GM12878 (cell line): ENCODE results near the gene OR6K3. TPM values are rescaled to one million over a fixed set of nuclear protein-coding genes. Genes with fewer than 3 reads are reported as not detected.

Experiments used
- ATAC-seq: fragments of 200-7000 bp; cut with Tn5 transposase; 3 replicates; pipeline ENCODE4 v1.9.1; 2020; ENCODE audit warnings: mild to moderate bottlenecking, moderate library complexity
- BruUV-seq: library from RNA; stranded (reverse); fragments of 400-500 nt; replicated peaks from 2 replicates; lab custom pipeline; 2021; lab: Mats Ljungman, UMichigan
- CTCF ChIA-PET: fragments of 300-600 bp; sonication (Branson Sonifier 250); formaldehyde crosslinking; extraction: SDS; loops from one replicate; lab custom pipeline; 2021; ENCODE audit warnings: inconsistent platforms; lab: Yijun Ruan, JAX
- POLR2A ChIA-PET: fragments of 350-600 bp; formaldehyde crosslinking; extraction: SDS; loops from one replicate; lab custom pipeline; 2021; ENCODE audit warnings: inconsistent platforms; lab: Charles Lee
- RAD21 ChIA-PET: fragments of 300-600 bp; sonication (Branson Sonifier 250); formaldehyde crosslinking; loops from one replicate; lab custom pipeline; 2023; ENCODE audit warnings: antibody characterized with exemption; ENCODE audit not compliant: unreplicated experiment; lab: Charles Lee
- SMC1A ChIA-PET: fragments of 300-600 bp; sonication (Branson Sonifier 250); formaldehyde crosslinking; loops from one replicate; lab custom pipeline; 2023; ENCODE audit not compliant: unreplicated experiment, uncharacterized antibody; lab: Charles Lee
- DNase-seq: peaks from one replicate; pipeline ENCODE4 v3.0.0-alpha.2; 2011; ENCODE audit warnings: low read depth, low spot score
- FAIRE-seq: peaks from 3 replicates; lab custom pipeline; 2011; peaks lifted over from hg19 to GRCh38; lab: Jason Lieb, UNC
- H2AFZ ChIP-seq: 2 replicates; pipeline ENCODE4 v1.6.0; 2011; ENCODE audit warnings: low read depth, low read length, control low read depth; ENCODE audit not compliant: control insufficient read depth
- H3K27ac ChIP-seq: 2 replicates; pipeline ENCODE4 v1.5.1; 2011; ENCODE audit warnings: control low read depth; ENCODE audit not compliant: control insufficient read depth, insufficient read depth
- H3K27me3 ChIP-seq, 2 experiments: replicated peaks in 1 of 2; 2 replicates each; pipeline versions ENCODE4 v1.6.0 to v1.6.1; 2011; ENCODE audit warnings: low read length in 1 of 2; ENCODE audit not compliant: control insufficient read depth in 2 of 2, insufficient read depth in 2 of 2
- H3K36me3 ChIP-seq, 2 experiments: 2 replicates each; pipeline ENCODE4 v1.5.1; 2011; ENCODE audit warnings: low read length in 1 of 2; ENCODE audit not compliant: control insufficient read depth in 2 of 2, insufficient read depth in 2 of 2
- H3K4me1 ChIP-seq: 2 replicates; pipeline ENCODE4 v1.6.1; 2011; ENCODE audit warnings: mild to moderate bottlenecking, low read length, moderate library complexity, mixed read lengths; ENCODE audit not compliant: control insufficient read depth, insufficient read depth
- H3K4me2 ChIP-seq: 2 replicates; pipeline ENCODE4 v1.6.0; 2011; ENCODE audit warnings: control low read depth; ENCODE audit not compliant: control insufficient read depth, insufficient read depth
- H3K4me3 ChIP-seq: fragments of 200-600 bp; sonication (generic); 2 replicates; pipeline ENCODE4 v1.5.1; 2016
- H3K79me2 ChIP-seq: 2 replicates; pipeline ENCODE4 v1.6.0; 2011; ENCODE audit warnings: low read length; ENCODE audit not compliant: control insufficient read depth, insufficient read depth
- H3K9ac ChIP-seq: 2 replicates; pipeline ENCODE4 v1.8.0; 2011; ENCODE audit warnings: low read length, control low read depth, mixed read lengths; ENCODE audit not compliant: control insufficient read depth, insufficient read depth
- H3K9me3 ChIP-seq: replicated peaks from 3 replicates; pipeline ENCODE4 v1.5.1; 2011; ENCODE audit warnings: mild to moderate bottlenecking, low read length; ENCODE audit not compliant: control insufficient read depth, insufficient read depth
- H4K20me1 ChIP-seq: 2 replicates; pipeline ENCODE4 v1.6.0; 2011; ENCODE audit not compliant: control insufficient read depth, insufficient read depth
- ATF7 ChIP-seq: fragments of 450-650 bp; IDR thresholded peaks from 2 replicates; pipeline ENCODE4 v1.6.1; 2016; ENCODE audit warnings: low read depth, mild to moderate bottlenecking
- BCL11A ChIP-seq: IDR thresholded peaks from 2 replicates; pipeline ENCODE4 v1.6.1; 2011; ENCODE audit warnings: low read depth, low read length
- CBX3 ChIP-seq: fragments of 200-600 bp; sonication (generic); IDR thresholded peaks from 2 replicates; pipeline ENCODE4 v1.6.1; 2016; ENCODE audit warnings: low read depth, borderline replicate concordance
- HSF1 ChIP-seq: fragments of 150-350 bp; IDR thresholded peaks from 2 replicates; pipeline ENCODE4 v1.6.1; 2014; ENCODE audit warnings: mild to moderate bottlenecking, low read depth, low read length
- KLF5 ChIP-seq: fragments of 450-650 bp; IDR thresholded peaks from 2 replicates; pipeline ENCODE4 v1.6.1; 2014; ENCODE audit warnings: mild to moderate bottlenecking; ENCODE audit not compliant: partially characterized antibody
- MEF2B ChIP-seq: fragments of 450-650 bp; IDR thresholded peaks from 2 replicates; pipeline ENCODE4 v1.6.1; 2018; ENCODE audit warnings: mild to moderate bottlenecking, moderate library complexity; ENCODE audit not compliant: partially characterized antibody, poor library complexity, severe bottlenecking
- NR2C1 ChIP-seq: fragments of 450-650 bp; IDR thresholded peaks from 2 replicates; pipeline ENCODE4 v1.6.1; 2017; ENCODE audit warnings: antibody characterized with exemption, mild to moderate bottlenecking, moderate library complexity
- RCOR1 ChIP-seq: conservative IDR thresholded peaks from 2 replicates; pipeline ENCODE4 v1.6.1; 2012; ENCODE audit warnings: low read depth, low read length, improper control_type of control experiment
- SIX5 ChIP-seq: IDR thresholded peaks from 2 replicates; pipeline ENCODE4 v1.6.1; 2011; ENCODE audit warnings: mild to moderate bottlenecking, low read depth, low read length, moderate library complexity; ENCODE audit not compliant: severe bottlenecking
- SMAD1 ChIP-seq: fragments of 450-650 bp; IDR thresholded peaks from 2 replicates; pipeline ENCODE4 v1.6.1; 2018; ENCODE audit warnings: mild to moderate bottlenecking, low read depth; ENCODE audit not compliant: partially characterized antibody
- SUPT20H ChIP-seq: IDR thresholded peaks from 2 replicates; pipeline ENCODE4 v1.6.1; 2011; ENCODE audit warnings: low read depth, mild to moderate bottlenecking, low read length, moderate library complexity, borderline replicate concordance; ENCODE audit not compliant: control insufficient read depth
- ZNF384 ChIP-seq: IDR thresholded peaks from 2 replicates; pipeline ENCODE4 v1.6.1; 2012; ENCODE audit warnings: low read depth, mild to moderate bottlenecking, low read length, improper control_type of control experiment, borderline replicate concordance
- WGBS: methylation state at CpG from one replicate; pipeline ENCODE4 v1.1.6; 2016; ENCODE audit warnings: low lambda C conversion rate; ENCODE audit not compliant: insufficient replicate concordance, insufficient coverage; ENCODE audit errors: missing lambda C conversion rate; 5-methylcytosine and 5-hydroxymethylcytosine counted together
- in situ Hi-C: fragments of 300-500 bp; cut with MboI; formaldehyde crosslinking; loops from 9 replicates; pipeline ENCODE4 v1.14.3; 2018; ENCODE audit warnings: mixed read lengths
- intact Hi-C: fragments of 100-400 bp; cut with micrococcal nuclease; formaldehyde crosslinking; loops from one replicate; pipeline ENCODE4 v1.14.2; 2022; ENCODE audit not compliant: unreplicated experiment
- polyA plus RNA-seq, 11 experiments: library from polyadenylated mRNA; depleted of rRNA in 4 of 11; unstranded in 6 of 11; stranded (reverse) in 5 of 11; fragments of >200 nt; fragmentation: Nextera tagmentation in 4 of 11; fragmentation: Illumina TruSeq in 1 of 11; extraction: Ambion mirVana in 4 of 11; extraction: Trizol in 1 of 11; gene quantifications; 1 replicate in 1 of 11; 2 replicates in 10 of 11; pipeline versions ENCODE4 v1.2.1 to v1.2.3, GENCODE V29; 2011 to 2016; ENCODE audit warnings: inconsistent platforms in 2 of 11, missing spikeins in 2 of 11, low read depth in 1 of 11
- total RNA-seq, 4 experiments: library from RNA; depleted of rRNA in 3 of 4; stranded (reverse); fragments of >200 nt in 3 of 4; fragmentation: Illumina TruSeq in 1 of 4; extraction: Trizol in 1 of 4; gene quantifications; 2 replicates each; pipeline versions ENCODE4 v1.2.1 to v1.2.3, GENCODE V29; 2013 to 2021

OR6K3 gene
- total and polyA plus RNA-seq, 10 of the 15 experiments (the other 5 are each of a cell fraction or from before 2014, with no cell fraction given): not detected

- no peak for TF ChIP-seq ZNF384
Measured at GRCh38 chr1:158732524-158732923, 12.0 kb upstream of the OR6K3 start (continued).

GRCh38 chr1:158731707-158732106, 11.2 kb upstream of the OR6K3 start:
- no peak overlapping the region for H2AFZ ChIP-seq
- intact Hi-C loops (no loop called here), in situ Hi-C loops (no loop called here)
- WGBS: 27% methylated on average over 4 of the region's 4 CpGs
- ChIA-PET CTCF (no interaction called here), POLR2A (no interaction called here), SMC1A (interaction anchor here (1.7 kb wide), 1 partner anchor 14 kb away, joined by 5 read pairs; no protein-coding TSS in a partner anchor), RAD21 (no interaction called here)
- H3K9me3 ChIP-seq: no peaks in the 10 kb centered on the region
- H4K20me1 ChIP-seq: no peaks in the 10 kb centered on the region
- H3K27me3 ChIP-seq: no peaks in the 10 kb centered on the region
- no TSS peak for BruUV-seq
- TF ChIP-seq ATF7 (no peak), SMAD1 (no peak)
- H3K79me2 ChIP-seq: no peaks in the 10 kb centered on the region
- ATAC-seq (no peak), DNase-seq (no peak), FAIRE-seq (no peak)
- no peak overlapping the region for H3K4me3 ChIP-seq
- no peaks in the 10 kb centered on the region for H3K4me1 ChIP-seq
- H3K27ac ChIP-seq: no peak overlapping the region
- no peak overlapping the region for H3K4me2 ChIP-seq
- H3K36me3 ChIP-seq: no peaks in the 10 kb centered on the region
- H3K9ac ChIP-seq: no peak overlapping the region

- Histone ChIP-seq H3K36me3 (no peaks in the 10 kb centered on the region), H3K27ac (no peak overlapping the region), H3K4me2 (no peak overlapping the region), H3K9ac (no peak overlapping the region), H3K27me3 (no peaks in the 10 kb centered on the region), H3K9me3 (no peaks in the 10 kb centered on the region), H3K4me1 (no peaks in the 10 kb centered on the region), H4K20me1 (no peaks in the 10 kb centered on the region), H2AFZ (no peak overlapping the region), H3K4me3 (no peak overlapping the region), H3K79me2 (no peaks in the 10 kb centered on the region)
- BruUV-seq: no TSS peak
- ChIA-PET RAD21 (no interaction called here), POLR2A (no interaction called here), SMC1A (interaction anchor here (0.6 to 1.7 kb wide), 2 partner anchors 12 to 138 kb away, joined by 4 to 5 read pairs; no protein-coding TSS in a partner anchor), CTCF (no interaction called here)
- DNase-seq (no peak), FAIRE-seq (no peak), ATAC-seq (no peak)
- 58% methylated on average over 4 of the region's 4 CpGs for WGBS
- in situ Hi-C loops: no loop called here
- intact Hi-C loops: no loop called here
- TF ChIP-seq SIX5: no peak
- TF ChIP-seq BCL11A: no peak
- no peak for TF ChIP-seq SUPT20H
- TF ChIP-seq RCOR1: no peak
- no peak for TF ChIP-seq NR2C1
- no peak for TF ChIP-seq MEF2B
- TF ChIP-seq KLF5: no peak
- TF ChIP-seq HSF1: no peak
- no peak for TF ChIP-seq CBX3
Measured at GRCh38 chr1:158730453-158730852, 9.9 kb upstream of the OR6K3 start.
